Daoy (cell line): ENCODE data around the gene UBXN4. TPM values are rescaled to one million over a fixed set of nuclear protein-coding genes. Genes with fewer than 3 reads are reported as not detected.
"Not testable (repeated sequence)": the region's sequence is repeated elsewhere in the genome, so short reads cannot be mapped to it uniquely, and the experiment has no call there.

Source experiments
- DNase-seq: peaks from one replicate; pipeline ENCODE4 v3.0.0-alpha.2; 2015; ENCODE audit warnings: low read depth
- total RNA-seq: library from RNA; depleted of rRNA; stranded (reverse); fragments of >200 nt; shearing (Covaris generic); gene quantifications from 2 replicates; pipeline ENCODE4 v1.2.3, GENCODE V29; 2014; rRNA removed

UBXN4 gene, protein sequence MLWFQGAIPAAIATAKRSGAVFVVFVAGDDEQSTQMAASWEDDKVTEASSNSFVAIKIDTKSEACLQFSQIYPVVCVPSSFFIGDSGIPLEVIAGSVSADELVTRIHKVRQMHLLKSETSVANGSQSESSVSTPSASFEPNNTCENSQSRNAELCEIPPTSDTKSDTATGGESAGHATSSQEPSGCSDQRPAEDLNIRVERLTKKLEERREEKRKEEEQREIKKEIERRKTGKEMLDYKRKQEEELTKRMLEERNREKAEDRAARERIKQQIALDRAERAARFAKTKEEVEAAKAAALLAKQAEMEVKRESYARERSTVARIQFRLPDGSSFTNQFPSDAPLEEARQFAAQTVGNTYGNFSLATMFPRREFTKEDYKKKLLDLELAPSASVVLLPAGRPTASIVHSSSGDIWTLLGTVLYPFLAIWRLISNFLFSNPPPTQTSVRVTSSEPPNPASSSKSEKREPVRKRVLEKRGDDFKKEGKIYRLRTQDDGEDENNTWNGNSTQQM
- 45.2 and 52.5 TPM in 2 replicates for total RNA-seq

DNA sequence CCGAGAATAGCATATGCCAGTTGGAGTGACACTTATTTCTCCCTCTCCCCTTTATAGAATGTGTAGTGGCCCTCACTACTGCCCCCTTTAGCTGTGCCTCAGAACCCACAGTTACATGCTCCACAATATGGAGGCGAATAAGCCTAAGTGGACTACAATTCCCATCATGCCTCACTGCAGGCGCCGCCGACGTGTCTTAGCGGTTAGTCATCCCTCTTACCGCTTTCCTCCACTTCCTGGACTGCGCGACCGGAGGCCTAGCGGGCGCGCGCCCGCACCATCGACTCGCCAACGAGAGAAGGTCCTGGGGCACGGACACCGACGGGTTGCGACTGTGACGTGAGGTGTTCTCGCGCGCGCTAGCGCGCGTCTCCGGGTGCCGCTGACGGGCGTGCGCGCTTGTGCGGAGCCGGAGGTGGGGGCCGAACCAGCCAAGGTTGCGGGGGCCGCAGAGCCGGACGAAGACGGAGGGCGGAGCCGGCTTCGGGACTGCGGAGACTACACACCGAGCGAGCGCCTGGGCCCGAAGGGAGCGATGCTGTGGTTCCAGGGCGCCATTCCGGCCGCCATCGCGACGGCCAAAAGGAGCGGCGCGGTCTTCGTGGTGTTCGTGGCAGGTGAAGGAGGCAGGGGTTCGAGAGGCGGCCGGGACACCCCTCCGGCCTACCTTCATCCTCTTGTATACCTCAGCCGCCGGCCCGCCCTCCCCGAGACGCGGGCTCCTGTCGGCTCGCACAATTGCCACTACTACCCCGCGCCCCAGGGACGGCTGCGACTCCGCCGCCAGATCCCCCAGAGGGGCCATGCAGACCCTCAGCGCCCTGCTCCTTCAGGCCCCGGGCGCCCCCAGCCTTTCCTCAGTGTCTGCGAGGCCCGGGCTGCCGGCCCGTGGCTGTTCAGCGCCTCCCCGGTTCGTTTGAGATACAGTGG, at the start of gene UBXN4:
UBXN4 (plus strand) TSS at position 461 of the 930 bp plus-strand sequence; CDS start at position 536, 75 bp downstream.
- DNase-seq: peak; percentile 99

DNA sequence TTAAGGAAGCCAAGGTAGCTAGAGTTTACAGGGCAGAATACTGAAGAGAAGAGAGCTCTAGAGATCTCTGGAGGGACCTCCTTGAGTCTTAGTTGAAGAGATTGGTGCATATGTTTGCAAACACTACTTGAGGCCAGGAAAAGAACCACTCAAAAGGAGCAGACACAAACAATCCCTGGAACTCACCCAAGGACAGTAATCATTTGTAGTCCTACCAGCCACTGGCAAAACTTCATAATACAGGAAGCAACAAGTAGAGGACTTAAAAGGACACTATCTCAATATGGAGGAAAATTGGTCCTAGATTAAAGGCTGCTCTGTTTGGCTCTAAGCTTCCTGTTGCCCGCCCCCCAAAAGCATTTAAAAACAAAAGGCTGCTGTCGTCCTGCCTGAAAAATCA, 46.9 kb upstream of the UBXN4 start:
- no peak for DNase-seq

GRCh38 chr2:135698838-135699237, 42.8 kb upstream of the UBXN4 start:
- no peak for DNase-seq

DNA sequence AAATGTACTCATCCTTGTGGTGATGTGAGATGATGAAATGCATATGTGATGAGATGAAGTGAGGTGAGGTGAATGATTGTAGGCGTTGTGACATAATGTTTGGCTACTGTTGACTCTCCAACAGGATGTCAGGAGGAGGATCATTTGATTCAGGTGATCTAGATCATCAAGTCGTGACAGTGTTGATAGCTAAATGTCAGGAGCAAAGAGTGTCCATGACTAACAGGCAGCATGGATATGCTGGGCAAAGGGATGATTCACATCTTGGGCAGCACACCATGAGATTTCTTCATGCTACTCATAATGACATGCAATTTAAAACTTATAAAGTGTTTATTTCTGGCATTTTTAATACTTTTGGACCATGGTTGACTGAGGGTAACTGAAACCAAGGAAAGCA, 40.2 kb upstream of the UBXN4 start:
- DNase-seq: peak; percentile 2

GRCh38 chr2:135703300-135703699, 38.4 kb upstream of the UBXN4 start:
- DNase-seq: no peak

GRCh38 chr2:135704075-135704474, 37.6 kb upstream of the UBXN4 start:
- not testable (repeated sequence) for DNase-seq

- no peak for DNase-seq
Observed at GRCh38 chr2:135708159-135708558, 33.5 kb upstream of the UBXN4 start.

GRCh38 chr2:135709992-135710391, 31.7 kb upstream of the UBXN4 start:
- peak; percentile 33 for DNase-seq

- not testable (repeated sequence) for DNase-seq
Observed at GRCh38 chr2:135715086-135715485, 26.6 kb upstream of the UBXN4 start.

- no peak for DNase-seq
Observed at GRCh38 chr2:135728064-135728743, 13.5 kb upstream of the UBXN4 start.

- DNase-seq: no peak
Observed at GRCh38 chr2:135732561-135732960, 9.1 kb upstream of the UBXN4 start.

- no peak for DNase-seq
Observed at GRCh38 chr2:135733045-135733444, 8.6 kb upstream of the UBXN4 start.

GRCh38 chr2:135736546-135736945, 5.1 kb upstream of the UBXN4 start:
- DNase-seq: no peak

GRCh38 chr2:135740206-135740605, 1.4 kb upstream of the UBXN4 start:
- DNase-seq: no peak

- DNase-seq: no peak
Observed at GRCh38 chr2:135741043-135741394, 636 bp upstream of the UBXN4 start.

GRCh38 chr2:135742325-135742757, 686 bp downstream of the UBXN4 start:
- DNase-seq: peak; percentile 60

GRCh38 chr2:135743860-135744259, 2.2 kb downstream of the UBXN4 start:
- no peak for DNase-seq

DNA sequence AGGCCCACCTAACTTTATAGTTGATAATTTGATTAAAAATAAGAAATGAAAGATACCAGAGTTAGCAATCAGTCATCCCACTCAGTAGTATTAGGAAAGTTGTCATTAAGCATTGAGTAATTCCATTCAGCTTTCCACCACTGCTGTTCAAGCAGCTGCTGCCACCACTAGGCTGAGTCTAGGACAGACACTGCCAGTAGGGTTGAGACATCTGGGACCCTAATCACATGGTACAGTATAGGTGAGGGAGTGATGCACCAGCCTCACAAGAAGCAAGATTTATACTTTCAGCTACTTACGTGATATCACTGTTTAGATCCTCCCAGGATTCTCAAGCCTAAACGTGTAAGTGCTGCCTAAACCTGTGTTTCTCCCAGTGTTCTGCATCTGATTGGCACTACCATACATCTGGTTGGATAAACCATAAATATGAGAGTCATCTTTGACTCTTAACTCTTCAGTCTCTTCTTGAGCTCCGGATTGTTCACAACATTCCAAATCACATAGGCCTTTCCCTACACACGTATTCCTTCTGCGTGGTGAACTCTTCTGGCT, 3.2 kb downstream of the UBXN4 start:
- peak; percentile 22 for DNase-seq

DNA sequence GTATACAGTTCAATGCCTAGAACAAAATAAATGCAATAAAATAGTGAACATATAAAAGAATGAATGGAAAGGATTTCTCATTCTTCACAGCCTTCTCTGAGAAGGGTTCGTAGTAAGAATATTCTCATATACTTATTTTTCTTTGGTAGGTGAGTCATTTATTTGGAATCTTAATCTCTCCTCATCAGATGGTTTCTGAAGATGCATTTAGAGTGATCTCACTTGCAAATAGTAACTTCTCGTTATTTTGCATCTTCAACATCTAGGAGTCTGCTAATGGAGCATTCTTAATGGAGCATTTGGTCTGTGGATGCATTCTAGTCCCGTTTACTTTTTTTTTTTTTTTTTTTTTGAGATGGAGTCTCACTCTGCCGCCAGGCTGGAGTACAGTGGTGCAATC, 3.9 kb downstream of the UBXN4 start:
- DNase-seq: peak; percentile 7

- DNase-seq: no peak
Observed at GRCh38 chr2:135755573-135755972, 13.9 kb downstream of the UBXN4 start.

DNA sequence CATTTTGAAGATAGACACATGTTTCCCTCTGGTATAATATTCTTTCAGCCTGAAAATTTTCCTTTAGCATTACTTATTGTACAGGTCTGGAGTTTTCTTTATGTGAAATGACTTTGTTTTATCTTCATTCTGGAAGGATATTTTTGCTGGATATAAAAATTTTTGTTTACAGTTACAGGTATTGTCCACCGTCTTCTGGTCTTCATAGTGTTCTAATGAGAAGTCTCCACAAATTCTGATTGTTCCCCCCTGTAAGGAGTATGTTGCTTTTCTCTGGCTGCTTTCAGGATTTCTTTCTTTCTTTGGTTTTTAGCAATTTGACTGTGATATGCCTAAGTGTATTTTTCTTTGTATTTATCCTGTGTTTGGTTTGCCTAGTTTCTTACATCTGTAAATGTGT, 15.0 kb downstream of the UBXN4 start:
- no peak for DNase-seq

- no peak for DNase-seq
Observed at GRCh38 chr2:135762022-135762421, 20.4 kb downstream of the UBXN4 start.
